Activated T-cell treated with anti-CD3 and anti-CD28 coated beads, Interleukin-2, amount 50 U/mL, for 72 hours (primary cell): Measurements from ENCODE around the gene CCNG2. TPM values are rescaled to one million over a fixed set of nuclear protein-coding genes. Genes with fewer than 3 reads are reported as not detected.

Experiments
- ATAC-seq, 2 donors: fragments of 150-1000 bp; cut with Tn5 transposase; replicated peaks in 1 of 2; 2 replicates each; pipeline ENCODE4 v1.10.0; 2021; ENCODE audit warnings: moderate library complexity in 2 of 2, mild to moderate bottlenecking in 1 of 2
- DNase-seq, 2 donors: peaks; one replicate each; pipeline ENCODE4 v3.0.0; 2021 to 2022; ENCODE audit warnings: mixed read lengths in 1 of 2
- H3K27ac Mint-ChIP-seq: one replicate; pipeline ENCODE4 v1.8.0; 2022; ENCODE audit warnings: mild to moderate bottlenecking, moderate library complexity, mixed read lengths
- H3K27me3 Mint-ChIP-seq: one replicate; pipeline ENCODE4 v1.8.0; 2022; ENCODE audit warnings: low read depth, mixed read lengths
- H3K36me3 Mint-ChIP-seq, 2 donors: one replicate each; pipeline ENCODE4 v1.8.0; 2022; ENCODE audit warnings: mixed read lengths in 2 of 2, mild to moderate bottlenecking in 1 of 2; ENCODE audit not compliant: insufficient read depth in 2 of 2
- H3K4me1 Mint-ChIP-seq: one replicate; pipeline ENCODE4 v1.8.0; 2022; ENCODE audit warnings: low read depth, mixed read lengths
- H3K4me3 Mint-ChIP-seq, 2 donors: one replicate each; pipeline ENCODE4 v1.8.0; 2022; ENCODE audit warnings: mild to moderate bottlenecking in 2 of 2, mixed read lengths in 2 of 2, moderate library complexity in 2 of 2
- H3K9me3 Mint-ChIP-seq, 2 donors: one replicate each; pipeline ENCODE4 v1.8.0; 2022; ENCODE audit warnings: mixed read lengths in 2 of 2
- total RNA-seq, 2 donors: library from RNA; stranded (reverse); gene quantifications; one replicate each; pipeline ENCODE4 v1.2.3, GENCODE V29; 2022

CCNG2 gene
- total RNA-seq, 2 donors from 2014 or later = 29.6 to 38.5 TPM

- DNase-seq (no peak), ATAC-seq (no peak)
- no peaks in the 10 kb centered on the region for H3K9me3 Mint-ChIP-seq
- no peak overlapping the region for H3K27ac Mint-ChIP-seq
- H3K27me3 Mint-ChIP-seq = peaks cover 7% of the 10 kb centered on the region
- H3K4me3 Mint-ChIP-seq = no peak overlapping the region
- no peaks in the 10 kb centered on the region for H3K4me1 Mint-ChIP-seq
- H3K36me3 Mint-ChIP-seq = peaks cover 0 to 2% of the 10 kb centered on the region in 2 donors
These were observed 17.4 kb downstream of the CCNG2 start for GRCh38 chr4:77174426-77174825.

GRCh38 chr4:77175201-77175611, 18.2 kb downstream of the CCNG2 start:
- no peaks in the 10 kb centered on the region for H3K4me1 Mint-ChIP-seq
- no peak for ATAC-seq
- H3K4me3 Mint-ChIP-seq = no peak overlapping the region
- no peak overlapping the region for H3K27ac Mint-ChIP-seq
- DNase-seq = no peak
- H3K27me3 Mint-ChIP-seq = peaks cover 7% of the 10 kb centered on the region
- H3K9me3 Mint-ChIP-seq = no peaks in the 10 kb centered on the region
- peaks cover 0 to 1% of the 10 kb centered on the region in 2 donors for H3K36me3 Mint-ChIP-seq

GRCh38 chr4:77176640-77177039, 19.6 kb downstream of the CCNG2 start:
- peaks cover 7% of the 10 kb centered on the region for H3K27me3 Mint-ChIP-seq
- H3K4me1 Mint-ChIP-seq = no peaks in the 10 kb centered on the region
- DNase-seq = no peak
- no peak overlapping the region for H3K4me3 Mint-ChIP-seq
- peaks cover 0 to 1% of the 10 kb centered on the region in 2 donors for H3K36me3 Mint-ChIP-seq
- no peak overlapping the region for H3K27ac Mint-ChIP-seq
- no peaks in the 10 kb centered on the region for H3K9me3 Mint-ChIP-seq
- no peak for ATAC-seq

- Mint-ChIP-seq H3K27ac (no peak overlapping the region), H3K27me3 (peaks cover 7% of the 10 kb centered on the region), H3K4me1 (no peaks in the 10 kb centered on the region), H3K36me3 (no peaks in the 10 kb centered on the region), H3K4me3 (no peak overlapping the region), H3K9me3 (no peaks in the 10 kb centered on the region)
- DNase-seq (no peak), ATAC-seq (no peak)
These were observed 20.2 kb downstream of the CCNG2 start for GRCh38 chr4:77177199-77177598.

- H3K27ac Mint-ChIP-seq = no peak overlapping the region
- no peak for ATAC-seq
These were observed 21.6 kb downstream of the CCNG2 start for GRCh38 chr4:77178560-77178959.

GRCh38 chr4:77179519-77179918, 22.5 kb downstream of the CCNG2 start:
- Mint-ChIP-seq H3K4me1 (no peaks in the 10 kb centered on the region), H3K27me3 (peaks cover 12% of the 10 kb centered on the region), H3K36me3 (no peaks in the 10 kb centered on the region), H3K27ac (no peak overlapping the region), H3K9me3 (no peaks in the 10 kb centered on the region), H3K4me3 (no peak overlapping the region)
- no peak for ATAC-seq
- DNase-seq = no peak

More at GRCh38 chr4:77178560-77178959, 21.6 kb downstream of the CCNG2 start:
- Mint-ChIP-seq H3K36me3 (no peaks in the 10 kb centered on the region), H3K4me1 (no peaks in the 10 kb centered on the region), H3K9me3 (no peaks in the 10 kb centered on the region), H3K4me3 (no peak overlapping the region), H3K27me3 (peaks cover 12% of the 10 kb centered on the region)
- DNase-seq = no peak

- Mint-ChIP-seq H3K36me3 (no peaks in the 10 kb centered on the region), H3K27me3 (peaks cover 5% of the 10 kb centered on the region), H3K9me3 (no peaks in the 10 kb centered on the region), H3K4me1 (no peaks in the 10 kb centered on the region), H3K4me3 (no peak overlapping the region), H3K27ac (no peak overlapping the region)
- no peak for DNase-seq
- no peak for ATAC-seq
These were observed 24.7 kb downstream of the CCNG2 start for GRCh38 chr4:77181720-77182119.

GRCh38 chr4:77183777-77184420, 26.9 kb downstream of the CCNG2 start:
- H3K4me1 Mint-ChIP-seq = no peaks in the 10 kb centered on the region
- no peaks in the 10 kb centered on the region for H3K36me3 Mint-ChIP-seq
- ATAC-seq (no peak), DNase-seq (no peak)
- H3K4me3 Mint-ChIP-seq = no peak overlapping the region
- H3K27ac Mint-ChIP-seq = no peak overlapping the region
- H3K9me3 Mint-ChIP-seq = no peaks in the 10 kb centered on the region
- peaks cover 5% of the 10 kb centered on the region for H3K27me3 Mint-ChIP-seq

GRCh38 chr4:77184974-77185373, 28.0 kb downstream of the CCNG2 start:
- ATAC-seq (no peak), DNase-seq (no peak)
- Mint-ChIP-seq H3K4me1 (no peaks in the 10 kb centered on the region), H3K27me3 (peaks cover 5% of the 10 kb centered on the region), H3K9me3 (no peaks in the 10 kb centered on the region), H3K36me3 (no peaks in the 10 kb centered on the region), H3K4me3 (no peak overlapping the region), H3K27ac (no peak overlapping the region)

- Mint-ChIP-seq H3K27me3 (peaks cover 5% of the 10 kb centered on the region), H3K4me1 (no peaks in the 10 kb centered on the region), H3K27ac (no peak overlapping the region), H3K4me3 (no peak overlapping the region), H3K36me3 (peaks cover 0 to 1% of the 10 kb centered on the region in 2 donors), H3K9me3 (no peaks in the 10 kb centered on the region)
- no peak for ATAC-seq
- no peak for DNase-seq
These were observed 28.7 kb downstream of the CCNG2 start for GRCh38 chr4:77185686-77186085.

- Mint-ChIP-seq H3K27me3 (peaks cover 5% of the 10 kb centered on the region), H3K4me3 (no peak overlapping the region), H3K27ac (no peak overlapping the region), H3K36me3 (peaks cover 0 to 2% of the 10 kb centered on the region in 2 donors), H3K9me3 (no peaks in the 10 kb centered on the region), H3K4me1 (no peaks in the 10 kb centered on the region)
- no peak for DNase-seq
- ATAC-seq = no peak
These were observed 30.3 kb downstream of the CCNG2 start for GRCh38 chr4:77187322-77187721.

- DNase-seq (no peak), ATAC-seq (no peak)
- Mint-ChIP-seq H3K9me3 (no peaks in the 10 kb centered on the region), H3K4me3 (no peak overlapping the region), H3K4me1 (peaks cover 8% of the 10 kb centered on the region), H3K27ac (no peak overlapping the region), H3K36me3 (peaks cover 0 to 2% of the 10 kb centered on the region in 2 donors), H3K27me3 (no peaks in the 10 kb centered on the region)
These were observed 31.7 kb downstream of the CCNG2 start for GRCh38 chr4:77188498-77189220.

GRCh38 chr4:77189412-77189811, 32.4 kb downstream of the CCNG2 start:
- Mint-ChIP-seq H3K27me3 (no peaks in the 10 kb centered on the region), H3K4me3 (no peak overlapping the region), H3K9me3 (no peaks in the 10 kb centered on the region), H3K4me1 (peaks cover 16% of the 10 kb centered on the region), H3K27ac (no peak overlapping the region), H3K36me3 (peaks cover 0 to 2% of the 10 kb centered on the region in 2 donors)
- ATAC-seq (no peak), DNase-seq (no peak)

GRCh38 chr4:77190053-77190452, 33.0 kb downstream of the CCNG2 start:
- DNase-seq = no peak
- ATAC-seq = no peak
- Mint-ChIP-seq H3K27ac (no peak overlapping the region), H3K9me3 (no peaks in the 10 kb centered on the region), H3K4me3 (no peak overlapping the region), H3K27me3 (no peaks in the 10 kb centered on the region), H3K36me3 (peaks cover 0 to 2% of the 10 kb centered on the region in 2 donors), H3K4me1 (peaks cover 20% of the 10 kb centered on the region)
